ENCODE results near the gene CFAP119.

Gene CFAP119

DNA sequence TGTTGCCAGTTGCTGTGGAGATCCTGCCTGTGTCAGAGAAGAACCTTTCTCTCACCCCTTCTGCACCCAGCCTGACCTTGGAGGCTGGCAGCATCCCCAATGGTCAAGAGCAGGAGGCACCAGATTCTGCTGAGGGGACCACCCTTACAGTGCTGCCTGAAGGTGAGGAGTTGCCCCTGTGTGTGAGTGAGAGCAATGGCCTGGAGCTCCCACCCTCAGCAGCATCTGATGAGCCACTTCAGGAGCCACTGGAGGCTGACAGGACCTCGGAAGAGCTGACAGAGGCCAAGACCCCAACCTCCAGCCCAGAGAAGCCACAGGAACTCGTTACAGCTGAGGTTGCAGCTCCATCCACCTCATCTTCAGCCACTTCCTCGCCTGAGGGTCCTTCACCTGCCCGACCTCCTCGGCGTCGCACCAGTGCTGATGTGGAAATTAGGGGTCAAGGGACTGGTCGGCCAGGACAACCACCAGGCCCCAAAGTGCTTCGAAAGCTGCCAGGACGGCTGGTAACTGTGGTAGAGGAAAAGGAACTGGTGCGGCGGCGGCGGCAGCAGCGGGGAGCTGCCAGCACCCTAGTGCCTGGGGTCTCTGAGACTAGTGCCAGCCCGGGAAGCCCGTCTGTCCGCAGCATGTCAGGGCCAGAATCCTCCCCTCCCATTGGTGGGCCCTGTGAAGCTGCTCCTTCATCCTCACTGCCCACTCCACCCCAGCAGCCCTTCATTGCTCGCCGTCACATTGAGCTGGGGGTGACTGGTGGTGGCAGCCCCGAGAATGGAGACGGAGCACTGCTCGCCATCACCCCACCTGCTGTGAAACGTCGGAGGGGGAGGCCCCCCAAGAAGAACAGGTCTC lies 23.8 kb downstream of the CFAP119 start:
- DNase-seq = no peak

DNA sequence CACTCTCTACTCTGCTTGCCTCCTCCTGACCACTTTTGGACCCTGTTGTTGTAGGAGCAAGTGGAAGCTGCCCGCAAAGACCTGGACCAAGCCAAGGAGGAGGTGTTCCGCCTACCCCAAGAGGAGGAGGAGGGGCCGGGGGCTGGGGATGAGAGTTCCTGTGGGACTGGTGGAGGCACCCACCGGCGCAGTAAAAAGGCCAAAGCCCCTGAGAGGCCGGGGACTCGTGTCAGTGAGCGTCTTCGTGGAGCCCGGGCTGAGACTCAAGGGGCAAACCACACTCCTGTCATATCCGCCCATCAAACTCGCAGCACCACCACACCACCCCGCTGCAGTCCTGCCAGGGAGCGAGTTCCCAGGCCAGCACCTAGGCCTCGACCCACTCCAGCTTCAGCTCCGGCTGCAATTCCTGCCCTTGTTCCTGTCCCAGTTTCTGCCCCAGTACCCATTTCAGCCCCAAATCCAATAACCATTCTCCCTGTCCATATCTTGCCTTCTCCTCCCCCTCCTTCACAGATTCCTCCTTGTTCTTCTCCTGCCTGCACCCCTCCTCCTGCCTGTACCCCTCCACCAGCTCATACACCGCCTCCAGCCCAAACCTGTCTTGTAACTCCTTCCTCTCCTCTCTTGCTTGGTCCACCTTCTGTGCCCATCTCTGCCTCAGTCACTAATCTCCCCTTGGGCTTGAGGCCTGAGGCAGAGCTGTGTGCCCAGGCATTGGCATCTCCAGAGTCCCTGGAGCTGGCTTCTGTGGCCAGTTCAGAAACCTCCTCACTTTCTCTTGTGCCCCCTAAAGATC lies 24.7 kb downstream of the CFAP119 start:
- no peak for DNase-seq

GRCh38 chr16:30731411-30731810 lies 30.5 kb downstream of the CFAP119 start:
- no peak for DNase-seq

DNA sequence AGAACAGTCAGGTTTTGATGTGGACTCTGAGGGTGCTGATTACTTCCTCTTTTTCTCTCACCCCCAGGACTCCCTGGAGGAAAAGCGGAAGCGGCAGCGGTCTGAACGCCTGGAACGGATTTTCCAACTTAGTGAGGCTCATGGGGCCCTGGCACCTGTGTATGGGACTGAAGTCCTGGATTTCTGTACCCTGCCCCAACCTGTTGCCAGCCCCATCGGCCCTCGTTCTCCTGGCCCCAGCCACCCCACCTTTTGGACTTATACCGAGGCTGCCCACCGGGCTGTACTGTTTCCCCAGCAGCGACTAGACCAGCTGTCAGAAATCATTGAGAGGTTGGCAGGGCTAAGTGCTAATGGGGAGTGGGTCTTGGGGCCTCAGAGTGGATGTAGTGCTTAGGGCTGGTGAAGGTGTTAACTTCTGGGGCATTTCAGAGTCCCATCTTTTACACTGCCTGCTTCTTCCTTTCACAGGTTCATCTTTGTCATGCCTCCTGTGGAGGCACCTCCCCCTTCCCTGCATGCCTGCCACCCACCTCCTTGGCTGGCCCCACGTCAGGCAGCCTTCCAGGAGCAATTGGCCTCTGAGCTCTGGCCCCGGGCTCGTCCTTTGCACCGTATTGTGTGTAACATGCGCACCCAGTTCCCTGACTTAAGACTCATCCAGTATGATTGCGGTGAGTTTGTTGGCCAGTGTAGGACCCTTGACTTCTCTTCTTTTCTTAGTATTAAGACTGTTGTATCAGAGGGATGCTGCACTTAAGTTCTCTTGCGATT lies 32.8 kb downstream of the CFAP119 start:
- no peak for DNase-seq

- no peak for DNase-seq
These were observed 33.5 kb downstream of the CFAP119 start for GRCh38 chr16:30728321-30728720.

GRCh38 chr16:30725418-30725792 lies 36.5 kb downstream of the CFAP119 start:
- DNase-seq = no peak

- no peak for DNase-seq
These were observed 37.0 kb downstream of the CFAP119 start for GRCh38 chr16:30724641-30725417.

GRCh38 chr16:30723725-30724355 lies 38.0 kb downstream of the CFAP119 start:
- no peak for DNase-seq

- DNase-seq = no peak
These were observed 38.9 kb downstream of the CFAP119 start for GRCh38 chr16:30722916-30723315.

- no peak for DNase-seq
These were observed 39.4 kb downstream of the CFAP119 start for GRCh38 chr16:30722443-30722842.

GRCh38 chr16:30721606-30722005 lies 40.3 kb downstream of the CFAP119 start:
- no peak for DNase-seq

GRCh38 chr16:30721167-30721566 lies 40.7 kb downstream of the CFAP119 start:
- no peak for DNase-seq

GRCh38 chr16:30720694-30721093 lies 41.2 kb downstream of the CFAP119 start:
- no peak for DNase-seq

DNA sequence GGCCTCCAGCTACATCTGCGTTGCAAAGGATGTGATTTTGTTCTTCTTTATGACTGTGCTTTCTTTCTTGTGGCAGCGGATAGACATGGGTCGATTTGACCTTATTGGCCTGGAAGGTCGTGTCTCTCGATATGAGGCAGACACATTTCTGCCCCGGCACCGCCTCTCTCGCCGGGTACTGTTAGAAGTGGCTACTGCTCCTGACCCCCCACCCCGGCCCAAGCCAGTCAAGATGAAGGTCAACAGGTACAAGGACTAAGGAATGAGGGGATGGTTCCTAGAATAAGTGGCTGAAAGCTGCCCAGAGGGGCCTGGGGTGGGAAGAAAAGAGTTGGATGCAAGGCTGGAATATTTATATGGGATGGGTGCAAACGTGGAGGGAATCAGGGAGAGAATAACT lies 41.8 kb downstream of the CFAP119 start:
- no peak for DNase-seq

DNA sequence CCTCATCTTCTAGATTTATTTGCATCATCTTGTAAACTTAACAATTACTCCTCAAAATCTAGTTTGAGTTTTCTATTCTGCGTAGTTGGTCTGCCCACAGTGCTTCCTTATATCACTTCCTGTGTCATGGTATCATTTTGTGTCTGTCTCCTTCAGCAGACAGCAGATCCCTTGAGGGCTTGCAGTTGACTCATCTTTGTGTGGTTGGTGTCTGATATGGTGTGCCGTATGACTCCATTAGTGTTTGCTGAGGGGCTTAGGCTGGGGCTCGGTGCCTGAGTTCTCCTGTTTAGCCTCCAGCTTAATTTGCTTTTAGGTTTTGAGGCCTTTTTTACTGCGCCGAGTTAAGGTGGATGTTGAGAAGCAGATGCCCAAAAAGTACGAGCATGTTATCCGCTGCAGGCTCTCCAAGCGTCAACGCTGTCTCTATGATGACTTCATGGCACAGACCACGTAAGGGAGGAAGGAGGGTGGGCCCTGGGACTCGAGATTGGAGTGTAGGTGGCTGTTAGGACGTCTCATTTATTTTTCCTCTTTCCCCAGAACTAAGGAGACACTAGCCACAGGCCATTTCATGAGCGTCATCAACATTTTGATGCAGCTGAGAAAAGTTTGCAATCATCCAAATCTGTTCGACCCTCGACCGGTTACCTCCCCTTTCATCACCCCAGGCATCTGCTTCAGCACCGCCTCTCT lies 46.0 kb downstream of the CFAP119 start:
- no peak for DNase-seq

GRCh38 chr16:30711712-30712111 lies 50.1 kb downstream of the CFAP119 start:
- no peak for DNase-seq

DNA sequence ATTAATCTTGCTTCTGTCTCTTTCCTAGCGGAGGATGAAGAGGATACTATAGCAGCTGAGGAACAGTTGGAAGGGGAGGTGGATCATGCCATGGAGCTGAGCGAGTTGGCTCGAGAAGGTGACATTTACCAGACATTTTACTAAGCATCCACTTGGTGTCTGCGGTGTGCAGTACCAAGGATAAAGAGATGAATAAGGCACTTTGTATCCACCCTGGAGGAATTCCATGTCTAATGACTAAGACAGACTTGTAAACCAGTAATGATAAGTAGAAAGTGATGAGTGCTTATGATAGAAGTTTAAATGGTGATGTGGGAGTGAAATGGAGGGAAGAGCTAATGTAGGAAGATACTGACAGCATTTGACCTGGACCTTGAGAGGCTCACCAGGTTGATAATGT lies 50.9 kb downstream of the CFAP119 start:
- no peak for DNase-seq
